Daoy (cell line): ENCODE results near the gene FPGS. TPM values are rescaled to one million over a fixed set of nuclear protein-coding genes. Genes with fewer than 3 reads are reported as not detected.

Source experiments
- DNase-seq: peaks from one replicate; pipeline ENCODE4 v3.0.0-alpha.2; 2015; ENCODE audit warnings: low read depth
- total RNA-seq: library from RNA; depleted of rRNA; stranded (reverse); fragments of >200 nt; shearing (Covaris generic); gene quantifications from 2 replicates; pipeline ENCODE4 v1.2.3, GENCODE V29; 2014; rRNA removed

The FPGS gene
- total RNA-seq, 1 experiment from 2014 or later = 117 TPM

DNA sequence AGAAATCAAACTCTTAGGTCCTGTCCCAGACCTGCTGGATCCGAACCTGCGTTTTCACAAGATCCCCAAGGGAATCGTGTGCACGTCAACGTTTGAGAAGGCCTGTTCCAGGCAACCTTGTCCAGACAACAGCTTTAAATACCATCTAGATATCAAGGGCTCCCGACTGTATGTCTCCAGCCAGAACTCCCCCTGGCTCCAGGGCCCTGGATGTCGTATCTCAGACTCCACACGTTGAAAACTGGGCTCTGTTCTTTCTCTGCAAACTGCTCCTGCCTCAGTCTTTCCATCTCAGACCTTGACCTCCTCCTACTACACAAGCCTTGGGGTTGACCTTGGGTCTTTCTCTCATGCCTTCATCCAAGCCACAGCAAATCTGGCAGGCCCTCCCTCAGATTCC is 57.6 kb downstream of the FPGS start:
- DNase-seq = no peak

DNA sequence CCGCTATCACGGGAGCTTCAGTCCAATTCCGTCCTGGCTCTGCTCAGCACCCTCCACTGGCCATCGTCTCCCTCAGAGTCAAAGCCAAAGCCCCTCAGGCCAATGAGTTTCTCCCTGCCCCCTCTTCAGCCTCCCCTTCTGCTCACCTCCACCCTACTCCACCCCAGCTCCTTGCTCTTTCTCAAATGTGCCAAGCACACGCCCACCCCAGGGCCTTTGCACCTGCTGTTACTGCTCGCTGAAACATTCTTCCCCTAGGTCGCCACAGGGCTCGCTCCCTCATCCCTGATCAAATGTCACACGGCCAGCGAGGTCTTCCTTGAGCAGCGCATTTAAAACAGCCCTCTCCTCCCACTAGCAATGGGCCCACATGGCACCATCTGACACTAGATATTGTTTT is 58.1 kb downstream of the FPGS start:
- DNase-seq = no peak

- DNase-seq = no peak
These were observed 59.7 kb downstream of the FPGS start for GRCh38 chr9:127862075-127863011.

- no peak for DNase-seq
These were observed 60.5 kb downstream of the FPGS start for GRCh38 chr9:127863191-127863621.

Other genes starting within 250 kb of the FPGS start
- gene STXBP1, start 190.6 kb upstream of the FPGS start, total RNA-seq = 26.3 and 41.9 TPM in 2 replicates
- not detected in 2 replicates for gene CFAP157, start 95.9 kb upstream of the FPGS start, total RNA-seq
- gene PTRH1, start 87.2 kb upstream of the FPGS start, total RNA-seq = 17.4 and 31.4 TPM in 2 replicates
- gene TTC16, start 86.8 kb upstream of the FPGS start, total RNA-seq = 0.06 TPM in 1 of 2 replicates, not detected in the other
- gene TOR2A, start 67.6 kb upstream of the FPGS start, total RNA-seq = 5.3 and 18.9 TPM in 2 replicates
- not detected in 2 replicates for gene SH2D3C, start 24.2 kb upstream of the FPGS start, total RNA-seq
- 47.7 and 56.1 TPM in 2 replicates for gene CDK9, start 16.8 kb upstream of the FPGS start, total RNA-seq
- gene ENG, start 51.8 kb downstream of the FPGS start, total RNA-seq = 2.6 and 4.1 TPM in 2 replicates
- gene AK1, start 74.8 kb downstream of the FPGS start, total RNA-seq = 37.5 and 73.4 TPM in 2 replicates
- gene ST6GALNAC6, start 96.7 kb downstream of the FPGS start, total RNA-seq = 11.3 and 12.7 TPM in 2 replicates
- 29.1 and 78.4 TPM in 2 replicates for gene ST6GALNAC4, start 114.2 kb downstream of the FPGS start, total RNA-seq
- gene PIP5KL1, start 127.9 kb downstream of the FPGS start, total RNA-seq = 0.18 and 0.51 TPM in 2 replicates
- 51.9 and 56.2 TPM in 2 replicates for gene DPM2, start 135.0 kb downstream of the FPGS start, total RNA-seq
- gene EEIG1, start 178.1 kb downstream of the FPGS start, total RNA-seq = 2.9 and 6.3 TPM in 2 replicates